K562 (cell line): ENCODE results near the gene UHMK1. TPM values are rescaled to one million over a fixed set of nuclear protein-coding genes. Genes with fewer than 3 reads are reported as not detected.
A peak's percentile ranks its signal among the peaks of the same experiment; 100 is the strongest.

Experiments used
- ATAC-seq: fragments of 200-7000 bp; cut with Tn5 transposase; 3 replicates; pipeline ENCODE4 v1.9.1; 2020; ENCODE audit warnings: moderate library complexity
- Bru-seq: library from RNA; stranded (reverse); fragments of 400-500 nt; gene quantifications from one replicate; lab custom pipeline; 2021; lab: Mats Ljungman, UMichigan
- BruChase-seq, 2 experiments: library from RNA; stranded (reverse); fragments of 400-500 nt; gene quantifications; one replicate each; lab custom pipeline; 2021; lab: Mats Ljungman, UMichigan
- BruUV-seq: library from RNA; stranded (reverse); fragments of 400-500 nt; replicated peaks from 2 replicates; lab custom pipeline; 2021; lab: Mats Ljungman, UMichigan
- CTCF ChIA-PET: fragments of 300-600 bp; formaldehyde crosslinking; extraction: SDS; loops from one replicate; lab custom pipeline; 2021; ENCODE audit warnings: low intra/inter-chr PET ratio; lab: Yijun Ruan, JAX
- POLR2A ChIA-PET: fragments of 300-600, 350-650 bp; sonication (Branson Sonifier 250); formaldehyde crosslinking; extraction: SDS; loops from one replicate; lab custom pipeline; 2021; ENCODE audit warnings: antibody characterized with exemption, inconsistent platforms; lab: Yijun Ruan, JAX
- DNase-seq, 4 experiments: peaks; one replicate each; pipeline versions ENCODE4 v3.0.0 to v3.0.0-alpha.2; 2011 to 2018; ENCODE audit warnings: low spot score in 3 of 4, mixed read lengths in 3 of 4; ENCODE audit errors: extremely low read depth in 1 of 4
- FAIRE-seq: peaks from 2 replicates; lab custom pipeline; 2011; peaks lifted over from hg19 to GRCh38; lab: Jason Lieb, UNC
- H2AFZ ChIP-seq: 2 replicates; pipeline ENCODE4 v1.6.0; 2011; ENCODE audit warnings: low read depth, low read length, control low read depth, inconsistent platforms
- H3K27ac ChIP-seq: fragments of 200-600 bp; 3 replicates; pipeline ENCODE4 v1.8.0; 2011; ENCODE audit warnings: low read depth, mild to moderate bottlenecking, control low read depth, inconsistent platforms, low read length, moderate library complexity, mixed read lengths; ENCODE audit errors: extremely low read depth
- H3K27me3 ChIP-seq, 2 experiments: fragments of 300-600 bp in 1 of 2; 2 replicates in 1 of 2; 3 replicates in 1 of 2; pipeline versions ENCODE4 v1.6.0 to v1.8.0; 2011; ENCODE audit warnings: inconsistent platforms in 2 of 2, low read length in 2 of 2, mild to moderate bottlenecking in 1 of 2, mixed read lengths in 1 of 2, moderate library complexity in 1 of 2; ENCODE audit not compliant: control insufficient read depth in 2 of 2, insufficient read depth in 2 of 2
- H3K36me3 ChIP-seq: fragments of 300-600 bp; 3 replicates; pipeline ENCODE4 v1.8.0; 2011; ENCODE audit warnings: mild to moderate bottlenecking, low read length, inconsistent platforms; ENCODE audit not compliant: control insufficient read depth, insufficient read depth
- H3K4me1 ChIP-seq, 2 experiments: fragments of 200-600 bp in 1 of 2; replicated peaks in 1 of 2; 2 replicates in 1 of 2; 3 replicates in 1 of 2; pipeline versions ENCODE4 v1.5.1 to v1.8.0; 2011; ENCODE audit warnings: inconsistent platforms in 2 of 2, low read length in 2 of 2, mild to moderate bottlenecking in 1 of 2, mixed read lengths in 1 of 2, moderate library complexity in 1 of 2; ENCODE audit not compliant: control insufficient read depth in 2 of 2, insufficient read depth in 2 of 2
- H3K4me2 ChIP-seq: 2 replicates; pipeline ENCODE4 v1.6.1; 2011; ENCODE audit warnings: low read length, control low read depth, inconsistent platforms, mixed read lengths; ENCODE audit not compliant: insufficient read depth
- H3K4me3 ChIP-seq: fragments of 200-600 bp; sonication (generic), shearing (Covaris generic); 2 replicates; pipeline ENCODE4 v1.5.1; 2016; ENCODE audit warnings: control low read depth, inconsistent platforms
- H3K79me2 ChIP-seq: fragments of 200-600 bp; 3 replicates; pipeline ENCODE4 v1.8.0; 2011; ENCODE audit warnings: low read length, inconsistent platforms; ENCODE audit not compliant: control insufficient read depth, insufficient read depth
- H3K9ac ChIP-seq, 2 experiments: 2 replicates each; pipeline versions ENCODE4 v1.6.0 to v1.6.1; 2011; ENCODE audit warnings: low read depth in 2 of 2, low read length in 2 of 2, control low read depth in 1 of 2, inconsistent platforms in 1 of 2, mild to moderate bottlenecking in 1 of 2, mixed read lengths in 1 of 2; ENCODE audit not compliant: insufficient read depth in 1 of 2
- H3K9me1 ChIP-seq: one replicate; pipeline ENCODE4 v1.6.0; 2011; ENCODE audit warnings: inconsistent platforms, mild to moderate bottlenecking, low read length, moderate library complexity; ENCODE audit not compliant: control insufficient read depth, insufficient read depth
- H3K9me3 ChIP-seq: replicated peaks from 2 replicates; pipeline ENCODE4 v1.5.1; 2011; ENCODE audit warnings: low read depth, low read length, inconsistent platforms; ENCODE audit not compliant: control insufficient read depth, insufficient read depth
- H4K20me1 ChIP-seq: replicated peaks from 2 replicates; pipeline ENCODE4 v1.6.1; 2011; ENCODE audit warnings: low read length, inconsistent platforms, mixed read lengths; ENCODE audit not compliant: control insufficient read depth, insufficient read depth
- ATF7 ChIP-seq: fragments of 450-650 bp; IDR thresholded peaks from 2 replicates; pipeline ENCODE4 v1.7.1; 2014; ENCODE audit warnings: mild to moderate bottlenecking, moderate library complexity
- FUS ChIP-seq: fragments of 200-400 bp; formaldehyde crosslinking; optimal IDR thresholded peaks from 2 replicates; pipeline ENCODE3; 2017; ENCODE audit warnings: low read depth, low read length
- ZNF57 ChIP-seq: fragments of 450-650 bp; formaldehyde crosslinking; IDR thresholded peaks from 2 replicates; pipeline ENCODE4 v1.4.0; 2020; ENCODE audit warnings: mild to moderate bottlenecking, moderate library complexity
- WGBS: fragments of 100-300 bp; shearing (Covaris generic); methylation state at CpG from one replicate; pipeline ENCODE4 v1.1.6; 2016; ENCODE audit warnings: low coverage, mixed read lengths; ENCODE audit not compliant: insufficient coverage; ENCODE audit errors: missing lambda C conversion rate; 5-methylcytosine and 5-hydroxymethylcytosine counted together
- in situ Hi-C: fragments of 300-500 bp; cut with MboI; formaldehyde crosslinking; loops from 4 replicates; pipeline ENCODE4 v1.15.0; 2018; ENCODE audit warnings: inconsistent platforms, mixed read lengths
- intact Hi-C: fragments of 100-400 bp; cut with micrococcal nuclease; formaldehyde crosslinking; loops from 2 replicates; pipeline ENCODE4 v1.14.2; 2022
- long read RNA-seq, 3 experiments: library from polyadenylated mRNA in 2 of 3; library from RNA in 1 of 3; unstranded in 2 of 3; stranded (forward) in 1 of 3; transcript quantifications; one replicate each; pipeline ENCODE4 v2.0.0, GENCODE V29; 2019 to 2022
- polyA minus RNA-seq, 3 experiments: library from RNA; depleted of rRNA, polyadenylated mRNA; stranded (reverse); fragments of >200 nt; gene quantifications; 2 replicates each; pipeline ENCODE4 v1.2.3, GENCODE V29; 2011
- polyA plus RNA-seq, 8 experiments: library from polyadenylated mRNA; depleted of rRNA in 4 of 8; stranded (reverse) in 5 of 8; unstranded in 3 of 8; fragments of >200 nt; fragmentation: Nextera tagmentation in 2 of 8; fragmentation: Illumina TruSeq in 1 of 8; extraction: Ambion mirVana in 2 of 8; extraction: Trizol in 1 of 8; gene quantifications; 2 replicates each; pipeline versions ENCODE4 v1.2.1 to v1.2.3, GENCODE V29; 2011 to 2014; ENCODE audit warnings: inconsistent platforms in 1 of 8, missing spikeins in 1 of 8
- total RNA-seq, 7 experiments: library from RNA; depleted of rRNA in 6 of 7; stranded (reverse); fragments of >200 nt in 6 of 7; fragmentation: Illumina TruSeq in 2 of 7; extraction: Trizol in 2 of 7; gene quantifications; 2 replicates each; pipeline versions ENCODE4 v1.2.1 to v1.2.3, GENCODE V29; 2011 to 2021; ENCODE audit warnings: low replicate concordance in 1 of 7
- TF ChIP-seq, protein P1 (sequence below): fragments of 200-800 bp; sonication (Bioruptor generic); IDR thresholded peaks from 2 replicates; pipeline ENCODE4 v1.6.1; 2017; ENCODE audit warnings: missing genetic modification characterization, missing compliant biosample characterization
- TF ChIP-seq, protein P2 (sequence below): sonication (generic); formaldehyde crosslinking; IDR thresholded peaks from 2 replicates; pipeline ENCODE4 v1.8.0; 2022; ENCODE audit warnings: missing genetic modification reagents, mild to moderate bottlenecking, moderate library complexity, borderline replicate concordance
- TF ChIP-seq, protein P3 (sequence below): sonication (generic); formaldehyde crosslinking; IDR thresholded peaks from 2 replicates; pipeline ENCODE4 v1.8.0; 2022; ENCODE audit warnings: mild to moderate bottlenecking, missing genetic modification reagents, borderline replicate concordance

Gene UHMK1, protein sequence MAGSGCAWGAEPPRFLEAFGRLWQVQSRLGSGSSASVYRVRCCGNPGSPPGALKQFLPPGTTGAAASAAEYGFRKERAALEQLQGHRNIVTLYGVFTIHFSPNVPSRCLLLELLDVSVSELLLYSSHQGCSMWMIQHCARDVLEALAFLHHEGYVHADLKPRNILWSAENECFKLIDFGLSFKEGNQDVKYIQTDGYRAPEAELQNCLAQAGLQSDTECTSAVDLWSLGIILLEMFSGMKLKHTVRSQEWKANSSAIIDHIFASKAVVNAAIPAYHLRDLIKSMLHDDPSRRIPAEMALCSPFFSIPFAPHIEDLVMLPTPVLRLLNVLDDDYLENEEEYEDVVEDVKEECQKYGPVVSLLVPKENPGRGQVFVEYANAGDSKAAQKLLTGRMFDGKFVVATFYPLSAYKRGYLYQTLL
- 31.4 and 70.8 TPM in 2 replicates for total RNA-seq (2011; cell fraction: chromatin; rRNA removed; ENCODE audit: low replicate concordance)
- 18.7 and 21.8 TPM in 2 replicates for total RNA-seq (2011; cell fraction: nucleolus; rRNA removed)
- 46.7 and 75.7 TPM in 2 replicates for total RNA-seq (2011; cell fraction: nucleoplasm; rRNA removed)
- total RNA-seq (2014; rRNA removed), result 34.0 and 36.0 TPM in 2 replicates
- 72.4 and 78.0 TPM in 2 replicates for total RNA-seq (2014; rRNA removed; fragmentation: Illumina TruSeq; extraction: Trizol)
- 49.2 and 55.2 TPM in 2 replicates for total RNA-seq (2015; rRNA removed; fragmentation: Illumina TruSeq; extraction: Trizol)
- total RNA-seq (2021), result 42.6 and 43.3 TPM in 2 replicates
- 63.6 and 71.0 TPM in 2 replicates for polyA plus RNA-seq (2011; rRNA removed)
- 8.5 and 31.3 TPM in 2 replicates for polyA plus RNA-seq (2011; cell fraction: cytosol; rRNA removed)
- polyA plus RNA-seq (2011; cell fraction: nucleus; rRNA removed), result 27.2 and 68.0 TPM in 2 replicates
- 18.7 and 19.1 TPM in 2 replicates for polyA plus RNA-seq (2012)
- 32.9 and 38.3 TPM in 2 replicates for polyA plus RNA-seq (2014; fragmentation: Illumina TruSeq; extraction: Trizol)
- 10 to 100 TPM; 13.1 to 20.5 TPM for polyA plus RNA-seq (2014; fragmentation: Nextera tagmentation; extraction: Ambion mirVana)
- 27.7 and 28.9 TPM in 2 replicates for polyA plus RNA-seq (2014; rRNA removed)
- 93.8 and 130 TPM in 2 replicates for polyA minus RNA-seq (2011; rRNA and poly(A)+ RNA removed)
- 46.0 and 46.8 TPM in 2 replicates for polyA minus RNA-seq (2011; cell fraction: cytosol; rRNA and poly(A)+ RNA removed)
- polyA minus RNA-seq (2011; cell fraction: nucleus; rRNA and poly(A)+ RNA removed), result 33.4 and 86.7 TPM in 2 replicates
- percentile 95 among the genes with signal in this experiment for Bru-seq, nascent RNA
- percentile 98 among the genes with signal in this experiment for BruChase-seq, experiment 1, labeled RNA remaining after a 2-hour chase
- BruChase-seq, experiment 2, labeled RNA remaining after a 6-hour chase, result percentile 98 among the genes with signal in this experiment
- long read RNA-seq, experiment 1, full-length matches to known transcripts, result 105 of 162 reads
- long read RNA-seq, experiment 1, partial matches to known transcripts, result 6 of 162 reads
- long read RNA-seq, experiment 1, other reads (novel, unspliced or antisense), result 51 of 162 reads
- long read RNA-seq, experiment 2, full-length matches to known transcripts, result 1 of 37 reads
- long read RNA-seq, experiment 2, partial matches to known transcripts, result 0 of 37 reads
- long read RNA-seq, experiment 2, other reads (novel, unspliced or antisense), result 36 of 37 reads
- long read RNA-seq, experiment 3, full-length matches to known transcripts, result 27 of 31 reads
- long read RNA-seq, experiment 3, partial matches to known transcripts, result 1 of 31 reads
- long read RNA-seq, experiment 3, other reads (novel, unspliced or antisense), result 3 of 31 reads

DNA sequence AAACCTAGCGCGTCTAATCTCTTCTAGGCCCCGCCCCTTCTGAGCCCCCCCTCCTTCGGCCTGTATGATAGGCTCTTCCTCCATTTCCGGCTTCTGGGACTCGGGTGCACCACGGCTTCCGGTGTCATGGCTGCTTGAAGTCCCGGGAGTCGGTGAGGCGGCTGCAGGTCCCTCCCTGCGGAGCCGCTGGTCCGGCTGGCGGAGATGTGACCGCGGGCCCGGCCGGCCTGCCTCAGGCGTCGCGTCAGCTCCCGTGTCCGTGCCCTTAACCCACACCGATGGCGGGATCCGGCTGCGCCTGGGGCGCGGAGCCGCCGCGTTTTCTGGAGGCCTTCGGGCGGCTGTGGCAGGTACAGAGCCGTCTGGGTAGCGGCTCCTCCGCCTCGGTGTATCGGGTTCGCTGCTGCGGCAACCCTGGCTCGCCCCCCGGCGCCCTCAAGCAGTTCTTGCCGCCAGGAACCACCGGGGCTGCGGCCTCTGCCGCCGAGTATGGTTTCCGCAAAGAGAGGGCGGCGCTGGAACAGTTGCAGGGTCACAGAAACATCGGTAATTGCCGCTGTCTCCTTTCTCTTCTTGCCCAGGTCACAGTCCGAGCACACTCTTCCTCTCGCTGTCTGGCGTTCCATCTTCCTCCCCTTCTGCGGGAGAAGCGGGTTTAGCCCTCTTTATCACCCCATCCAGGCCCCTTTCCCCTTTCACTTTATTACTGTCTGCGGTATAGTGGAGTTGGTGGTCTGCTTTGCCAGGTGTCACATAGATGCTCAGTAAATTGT is at the start of gene UHMK1:
UHMK1 (plus strand) TSS at position 96 of the 773 bp plus-strand sequence; CDS start at position 279, 183 bp downstream.
- H3K9me1 ChIP-seq, result no peaks in the 10 kb centered on the region
- ChIA-PET CTCF (no interaction called here), POLR2A (interaction anchor here (1.0 kb wide), 1 partner anchor 21 kb away, joined by 3 read pairs; no protein-coding TSS in a partner anchor)
- peaks cover 3% of the 10 kb centered on the region; the same call in 1 of the 2 replicates for H4K20me1 ChIP-seq
- in situ Hi-C loops, result no loop called here
- H2AFZ ChIP-seq, result peak within 1 kb of the TSS; percentile 100
- intact Hi-C loops, result loop anchor here (2.0 to 10.0 kb wide), 5 partner anchors 65 to 443 kb away; no protein-coding TSS in a partner anchor
- no TSS peak for BruUV-seq
- peak within 1 kb of the TSS; percentile 96 to 100 for H3K9ac ChIP-seq
- DNase-seq (peak; percentile 96 to 98 (median 96)), ATAC-seq (peak; percentile 96), FAIRE-seq (peak; percentile 88)
- peaks cover 58% of the 10 kb centered on the region for H3K79me2 ChIP-seq
- H3K4me3 ChIP-seq, result peak within 1 kb of the TSS; percentile 99
- no peaks in the 10 kb centered on the region for H3K9me3 ChIP-seq
- H3K27me3 ChIP-seq, result no peaks in the 10 kb centered on the region
- H3K27ac ChIP-seq, result peak within 1 kb of the TSS; percentile 93
- H3K4me2 ChIP-seq, result peak within 1 kb of the TSS; percentile 99
- peaks cover 4 to 17% of the 10 kb centered on the region in 2 experiments; a peak in 4 of 5 replicates for H3K4me1 ChIP-seq
- WGBS, result 1% methylated on average over 61 of the region's 61 CpGs
- peaks cover 33% of the 10 kb centered on the region for H3K36me3 ChIP-seq
- TF ChIP-seq, protein P1, sequence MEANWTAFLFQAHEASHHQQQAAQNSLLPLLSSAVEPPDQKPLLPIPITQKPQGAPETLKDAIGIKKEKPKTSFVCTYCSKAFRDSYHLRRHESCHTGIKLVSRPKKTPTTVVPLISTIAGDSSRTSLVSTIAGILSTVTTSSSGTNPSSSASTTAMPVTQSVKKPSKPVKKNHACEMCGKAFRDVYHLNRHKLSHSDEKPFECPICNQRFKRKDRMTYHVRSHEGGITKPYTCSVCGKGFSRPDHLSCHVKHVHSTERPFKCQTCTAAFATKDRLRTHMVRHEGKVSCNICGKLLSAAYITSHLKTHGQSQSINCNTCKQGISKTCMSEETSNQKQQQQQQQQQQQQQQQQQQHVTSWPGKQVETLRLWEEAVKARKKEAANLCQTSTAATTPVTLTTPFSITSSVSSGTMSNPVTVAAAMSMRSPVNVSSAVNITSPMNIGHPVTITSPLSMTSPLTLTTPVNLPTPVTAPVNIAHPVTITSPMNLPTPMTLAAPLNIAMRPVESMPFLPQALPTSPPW (CRISPR knock-in tag), result peak; percentile 98
- TF ChIP-seq FUS (peak; percentile 34), ZNF57 (CRISPR knock-in tag) (no peak), ATF7 (peak; percentile 62; the same call in 1 of the 2 replicates)
- TF ChIP-seq, protein P2, sequence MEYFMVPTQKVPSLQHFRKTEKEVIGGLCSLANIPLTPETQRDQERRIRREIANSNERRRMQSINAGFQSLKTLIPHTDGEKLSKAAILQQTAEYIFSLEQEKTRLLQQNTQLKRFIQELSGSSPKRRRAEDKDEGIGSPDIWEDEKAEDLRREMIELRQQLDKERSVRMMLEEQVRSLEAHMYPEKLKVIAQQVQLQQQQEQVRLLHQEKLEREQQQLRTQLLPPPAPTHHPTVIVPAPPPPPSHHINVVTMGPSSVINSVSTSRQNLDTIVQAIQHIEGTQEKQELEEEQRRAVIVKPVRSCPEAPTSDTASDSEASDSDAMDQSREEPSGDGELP (CRISPR knock-in tag), result peak; percentile 79
- TF ChIP-seq, protein P3, sequence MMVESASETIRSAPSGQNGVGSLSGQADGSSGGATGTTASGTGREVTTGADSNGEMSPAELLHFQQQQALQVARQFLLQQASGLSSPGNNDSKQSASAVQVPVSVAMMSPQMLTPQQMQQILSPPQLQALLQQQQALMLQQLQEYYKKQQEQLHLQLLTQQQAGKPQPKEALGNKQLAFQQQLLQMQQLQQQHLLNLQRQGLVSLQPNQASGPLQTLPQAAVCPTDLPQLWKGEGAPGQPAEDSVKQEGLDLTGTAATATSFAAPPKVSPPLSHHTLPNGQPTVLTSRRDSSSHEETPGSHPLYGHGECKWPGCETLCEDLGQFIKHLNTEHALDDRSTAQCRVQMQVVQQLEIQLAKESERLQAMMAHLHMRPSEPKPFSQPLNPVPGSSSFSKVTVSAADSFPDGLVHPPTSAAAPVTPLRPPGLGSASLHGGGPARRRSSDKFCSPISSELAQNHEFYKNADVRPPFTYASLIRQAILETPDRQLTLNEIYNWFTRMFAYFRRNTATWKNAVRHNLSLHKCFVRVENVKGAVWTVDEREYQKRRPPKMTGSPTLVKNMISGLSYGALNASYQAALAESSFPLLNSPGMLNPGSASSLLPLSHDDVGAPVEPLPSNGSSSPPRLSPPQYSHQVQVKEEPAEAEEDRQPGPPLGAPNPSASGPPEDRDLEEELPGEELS (CRISPR knock-in tag), result peak; percentile 34; the same call in 1 of the 2 replicates
